BLaER1 treated with 17β-estradiol and CSF1 and Interleukin-3, amounts not matched to agents 10 nM and 100 nM (cell line): ENCODE measurements around the gene YAP1.
"Not testable (repeated sequence)": the region's sequence is repeated elsewhere in the genome, so short reads cannot be mapped to it uniquely, and the experiment has no call there.

Experiments used
- H3K27ac ChIP-seq, 11 experiments: shearing (Covaris generic); formaldehyde crosslinking; 2 replicates each; pipeline ENCODE4 v1.8.1; 2022
- H3K27me3 ChIP-seq, 11 experiments: shearing (Covaris generic); formaldehyde crosslinking; 2 replicates each; pipeline ENCODE4 v1.8.1; 2022
- H3K36me3 ChIP-seq, 11 experiments: shearing (Covaris generic); formaldehyde crosslinking; 2 replicates each; pipeline ENCODE4 v1.8.1; 2022
- H3K4me1 ChIP-seq, 10 experiments: shearing (Covaris generic); formaldehyde crosslinking; 2 replicates each; pipeline ENCODE4 v1.8.1; 2022
- H3K4me2 ChIP-seq, 11 experiments: shearing (Covaris generic); formaldehyde crosslinking; 2 replicates each; pipeline ENCODE4 v1.8.1; 2022
- H3K4me3 ChIP-seq, 10 experiments: shearing (Covaris generic); formaldehyde crosslinking; 2 replicates each; pipeline ENCODE4 v1.8.1; 2022
- H3K9ac ChIP-seq, 11 experiments: shearing (Covaris generic); formaldehyde crosslinking; 2 replicates each; pipeline ENCODE4 v1.8.1; 2022
- H3K9me3 ChIP-seq, 11 experiments: shearing (Covaris generic); formaldehyde crosslinking; replicated peaks in 1 of 11; 2 replicates each; pipeline ENCODE4 v1.8.1; 2022
- H4K20me1 ChIP-seq, 11 experiments: shearing (Covaris generic); formaldehyde crosslinking; 2 replicates each; pipeline ENCODE4 v1.8.1; 2022
- Cebpa-rat ChIP-seq, 11 experiments: shearing (Covaris generic); IDR thresholded peaks; 2 replicates each; pipeline ENCODE4 v1.8.1; 2022

Gene YAP1

DNA sequence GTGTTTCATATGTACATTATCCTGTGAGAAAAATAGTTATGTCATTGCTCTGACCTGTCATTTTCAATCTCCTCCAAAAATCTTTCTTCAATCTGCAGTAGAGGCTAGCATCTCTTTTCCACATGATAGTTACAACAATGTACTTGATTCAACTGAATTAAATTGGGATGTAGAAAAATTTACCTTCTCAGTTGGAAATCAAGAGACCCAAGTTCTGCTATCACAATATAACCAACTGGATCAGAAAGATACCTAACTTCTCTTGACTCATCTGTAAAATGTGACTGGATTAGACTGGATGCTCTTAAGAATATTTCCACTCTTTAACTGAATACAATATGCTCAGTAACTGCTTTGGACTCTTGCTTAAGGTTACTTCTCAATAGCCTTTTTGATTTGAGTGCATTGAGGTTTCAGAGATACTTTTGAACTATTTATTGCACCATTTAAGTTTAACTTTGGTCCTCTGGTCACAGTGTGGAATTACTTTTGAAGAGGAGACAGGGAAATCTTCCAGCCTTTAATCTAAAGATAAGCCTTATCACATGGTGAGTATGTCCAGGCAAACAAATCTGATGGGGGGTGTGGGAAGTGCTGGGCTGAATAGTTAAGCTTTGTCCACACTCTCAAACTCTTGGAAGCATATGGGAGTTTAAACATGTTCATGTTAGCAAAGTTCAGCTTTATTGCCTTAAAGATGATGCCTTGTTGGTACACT, 82.3 kb downstream of the YAP1 start:
- H3K9ac ChIP-seq, result no peak overlapping the region
- H3K27ac ChIP-seq, result no peak overlapping the region
- H3K4me1 ChIP-seq, result 0 out of 20 replicates have a peak, but pooled peaks cover 0 to 6% (median 0%) of the 10 kb centered on the region in 10 experiments
- H4K20me1 ChIP-seq, result no peaks in the 10 kb centered on the region
- no peak for TF ChIP-seq Cebpa-rat (IDR thresholded peaks at IDR 0.05)
- H3K4me3 ChIP-seq, result no peak overlapping the region
- 0 out of 22 replicates have a peak, but pooled peaks cover 0 to 3% (median 0%) of the 10 kb centered on the region in 11 experiments for H3K36me3 ChIP-seq
- no peak overlapping the region for H3K4me2 ChIP-seq
- H3K27me3 ChIP-seq, result no peaks in the 10 kb centered on the region
- H3K9me3 ChIP-seq, result peaks cover 0 to 17% (median 7%) of the 10 kb centered on the region in 11 experiments; a peak in 12 of 22 replicates

DNA sequence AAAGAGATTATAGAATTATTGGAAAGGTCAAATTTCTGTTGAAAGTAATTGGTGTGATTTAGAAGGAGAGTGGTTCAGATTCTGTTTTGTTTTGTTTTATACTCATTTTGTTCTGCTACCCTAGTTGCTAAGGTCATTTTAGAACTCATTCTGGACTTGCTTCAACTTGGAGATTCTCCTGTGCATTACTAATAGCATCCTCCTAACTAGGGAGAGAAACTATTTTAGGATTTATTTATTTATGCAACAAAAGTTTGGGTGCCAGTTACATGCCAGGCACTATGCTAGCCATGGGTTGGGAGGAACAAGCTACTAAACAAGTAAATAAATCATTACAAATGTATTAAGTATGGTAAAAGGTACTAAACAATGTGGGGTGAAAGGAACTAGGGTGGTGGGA, 84.0 kb downstream of the YAP1 start:
- TF ChIP-seq Cebpa-rat (IDR thresholded peaks at IDR 0.05), result no peak
- H3K27ac ChIP-seq, result no peak overlapping the region
- H3K9me3 ChIP-seq, result peaks cover 0 to 17% (median 7%) of the 10 kb centered on the region in 11 experiments; a peak in 12 of 22 replicates

DNA sequence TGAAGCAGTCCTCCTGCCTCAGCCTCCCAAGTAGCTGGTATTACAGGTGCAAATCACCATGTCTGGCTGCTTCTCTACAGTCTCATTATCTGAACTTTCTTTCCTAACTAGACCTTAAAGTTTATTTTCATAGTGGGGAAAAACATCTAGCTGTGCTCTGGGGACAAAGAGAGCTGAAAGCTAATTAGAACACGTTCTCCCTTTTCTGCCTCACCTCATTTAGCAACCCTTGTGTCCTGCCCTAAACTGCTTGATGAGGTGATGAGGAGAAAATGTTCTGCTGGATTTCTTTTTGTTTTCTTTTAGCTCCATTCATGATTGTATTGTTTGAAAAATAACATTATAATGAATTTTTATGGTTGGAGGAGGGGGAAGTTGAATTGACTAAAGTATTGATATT, 84.7 kb downstream of the YAP1 start:
- Histone ChIP-seq H3K4me3 (no peak overlapping the region), H3K9me3 (peaks cover 0 to 17% (median 7%) of the 10 kb centered on the region in 11 experiments; a peak in 12 of 22 replicates)

More for the DNA sequence above, 84.0 kb downstream of the YAP1 start:
- Histone ChIP-seq H3K4me3 (no peak overlapping the region), H3K4me2 (no peak overlapping the region), H4K20me1 (no peaks in the 10 kb centered on the region), H3K36me3 (0 out of 22 replicates have a peak, but pooled peaks cover 0 to 3% (median 0%) of the 10 kb centered on the region in 11 experiments), H3K27me3 (no peaks in the 10 kb centered on the region), H3K4me1 (no peaks in the 10 kb centered on the region), H3K9ac (no peak overlapping the region)

DNA sequence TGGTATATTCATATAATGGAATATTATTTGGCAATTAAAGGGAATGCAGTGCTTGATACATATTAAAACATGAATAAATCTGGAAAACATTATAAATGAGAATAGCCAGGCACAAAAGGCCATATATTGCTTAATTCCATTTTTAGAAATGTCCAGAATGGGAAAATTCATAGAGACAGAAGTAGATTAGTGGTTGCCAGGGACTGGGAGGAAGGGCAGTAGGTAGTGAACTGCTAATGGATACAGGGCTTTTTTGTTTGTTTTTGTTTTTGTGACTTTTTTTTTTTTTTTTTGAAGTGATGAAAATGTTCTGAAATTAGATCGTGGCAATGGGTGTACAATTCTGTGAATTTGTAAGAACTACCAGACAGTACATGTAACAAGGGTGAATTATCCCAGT, 86.1 kb downstream of the YAP1 start:
- Histone ChIP-seq H3K9ac (no peak overlapping the region), H3K27ac (no peak overlapping the region), H3K4me2 (no peak overlapping the region), H3K4me3 (no peak overlapping the region), H3K27me3 (no peaks in the 10 kb centered on the region), H4K20me1 (no peaks in the 10 kb centered on the region), H3K9me3 (peaks cover 0 to 17% (median 7%) of the 10 kb centered on the region in 11 experiments; a peak in 12 of 22 replicates), H3K36me3 (0 out of 22 replicates have a peak, but pooled peaks cover 0 to 3% (median 0%) of the 10 kb centered on the region in 11 experiments), H3K4me1 (no peaks in the 10 kb centered on the region)
- no peak for TF ChIP-seq Cebpa-rat (IDR thresholded peaks at IDR 0.05)

More for the DNA sequence above, 84.7 kb downstream of the YAP1 start:
- H3K27me3 ChIP-seq, result no peaks in the 10 kb centered on the region
- 0 out of 22 replicates have a peak, but pooled peaks cover 0 to 3% (median 0%) of the 10 kb centered on the region in 11 experiments for H3K36me3 ChIP-seq
- H3K27ac ChIP-seq, result no peak overlapping the region
- no peak overlapping the region for H3K9ac ChIP-seq
- no peak overlapping the region for H3K4me2 ChIP-seq
- H4K20me1 ChIP-seq, result no peaks in the 10 kb centered on the region
- H3K4me1 ChIP-seq, result no peaks in the 10 kb centered on the region
- TF ChIP-seq Cebpa-rat (IDR thresholded peaks at IDR 0.05), result no peak

DNA sequence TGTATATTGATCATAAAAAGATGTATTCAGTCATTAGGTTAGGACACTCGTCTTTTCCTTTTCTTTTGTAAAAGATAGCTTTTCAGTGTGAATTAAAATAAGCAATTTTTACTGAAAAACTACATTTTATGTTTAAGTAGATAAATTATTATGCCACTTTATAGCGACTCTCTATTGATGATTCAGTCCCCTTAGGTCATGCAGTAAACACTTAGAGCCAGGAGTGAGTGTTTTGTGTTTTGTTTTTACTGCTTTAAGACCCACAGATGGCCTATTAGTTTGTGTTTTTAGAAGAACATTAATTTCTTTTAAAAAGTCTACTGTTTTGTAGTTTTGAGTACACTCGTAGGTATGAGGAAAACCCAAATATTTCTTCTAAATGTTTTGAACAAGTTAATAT, 86.6 kb downstream of the YAP1 start:
- Histone ChIP-seq H3K4me3 (no peak overlapping the region), H3K9me3 (peaks cover 0 to 17% (median 7%) of the 10 kb centered on the region in 11 experiments; a peak in 12 of 22 replicates)

DNA sequence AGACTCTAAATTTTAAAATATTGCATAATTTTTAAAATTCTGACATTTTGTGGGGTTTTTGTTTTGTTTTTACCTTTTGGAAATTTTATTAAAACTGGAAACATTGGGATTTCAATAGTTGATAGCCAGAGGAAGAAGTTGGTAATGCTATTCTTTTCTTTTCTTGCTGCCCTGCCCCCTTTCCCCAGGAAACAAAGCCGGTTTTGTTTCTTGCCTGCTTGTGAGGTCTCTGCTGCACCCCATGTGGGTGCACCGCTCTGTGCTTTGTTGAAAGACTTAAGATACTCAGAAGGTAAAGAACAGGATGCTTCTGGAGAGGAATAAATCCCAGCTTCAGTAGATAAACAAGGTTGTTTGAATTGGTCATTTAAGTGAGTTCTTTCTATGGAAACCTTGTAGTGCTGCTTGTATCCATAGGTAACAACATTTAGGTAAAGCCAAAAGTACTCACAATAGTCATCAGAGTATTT, 87.5 kb downstream of the YAP1 start:
- H3K4me1 ChIP-seq, result no peaks in the 10 kb centered on the region
- no peaks in the 10 kb centered on the region for H3K27me3 ChIP-seq
- H3K27ac ChIP-seq, result no peak overlapping the region
- H3K4me3 ChIP-seq, result no peak overlapping the region
- no peaks in the 10 kb centered on the region for H4K20me1 ChIP-seq
- H3K4me2 ChIP-seq, result no peak overlapping the region
- H3K36me3 ChIP-seq, result 0 out of 22 replicates have a peak, but pooled peaks cover 0 to 3% (median 0%) of the 10 kb centered on the region in 11 experiments
- TF ChIP-seq Cebpa-rat (IDR thresholded peaks at IDR 0.05), result no peak
- no peak overlapping the region for H3K9ac ChIP-seq
- H3K9me3 ChIP-seq, result peaks cover 0 to 17% (median 7%) of the 10 kb centered on the region in 11 experiments; a peak in 12 of 22 replicates

More for the DNA sequence above, 86.6 kb downstream of the YAP1 start:
- Histone ChIP-seq H4K20me1 (no peaks in the 10 kb centered on the region), H3K27me3 (no peaks in the 10 kb centered on the region), H3K4me1 (no peaks in the 10 kb centered on the region), H3K27ac (no peak overlapping the region), H3K4me2 (no peak overlapping the region), H3K36me3 (0 out of 22 replicates have a peak, but pooled peaks cover 0 to 3% (median 0%) of the 10 kb centered on the region in 11 experiments), H3K9ac (no peak overlapping the region)
- no peak for TF ChIP-seq Cebpa-rat (IDR thresholded peaks at IDR 0.05)

DNA sequence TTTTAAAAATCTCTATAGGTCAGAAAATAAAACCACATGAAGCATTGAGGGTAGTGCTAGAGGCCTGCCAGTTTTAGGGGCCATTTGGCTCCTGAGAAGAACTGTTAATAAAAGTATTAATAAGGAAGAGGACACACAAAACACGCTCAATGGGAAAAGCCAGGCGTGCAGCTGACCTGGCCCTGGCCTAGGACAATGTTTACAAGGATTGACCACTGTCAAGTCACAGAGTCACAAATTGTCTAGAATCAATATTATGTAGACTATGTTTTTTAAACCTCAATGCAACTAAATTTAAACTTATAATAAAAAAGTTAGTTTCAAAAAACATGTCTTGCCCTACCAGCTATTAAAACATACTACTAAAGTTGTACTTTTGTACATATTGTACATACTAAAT, 89.4 kb downstream of the YAP1 start:
- no peak for TF ChIP-seq Cebpa-rat (IDR thresholded peaks at IDR 0.05)
- H3K36me3 ChIP-seq, result 0 out of 22 replicates have a peak, but pooled peaks cover 0 to 3% (median 0%) of the 10 kb centered on the region in 11 experiments

DNA sequence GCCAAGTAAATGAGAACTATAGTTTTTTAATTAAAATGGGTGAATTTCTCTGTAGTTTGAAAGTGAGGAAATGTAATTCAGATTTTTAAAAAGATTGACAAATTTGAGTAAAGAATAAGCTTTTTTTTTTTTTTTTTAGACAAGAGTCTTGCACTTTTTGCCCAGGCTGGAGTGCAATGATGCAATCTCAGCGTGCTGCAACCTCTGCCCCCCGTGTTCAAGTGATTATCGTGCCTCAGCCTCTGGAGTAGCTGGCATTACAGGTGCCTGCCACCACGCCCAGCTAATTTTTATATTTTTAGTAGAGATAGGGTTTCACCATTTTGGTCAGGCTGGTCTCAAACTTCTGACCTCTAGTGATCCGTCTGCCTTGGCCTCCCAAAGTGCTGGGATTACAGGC, 90.1 kb downstream of the YAP1 start:
- H3K4me3 ChIP-seq, H3K27ac ChIP-seq, H3K27me3 ChIP-seq, H3K4me1 ChIP-seq, H3K4me2 ChIP-seq, H4K20me1 ChIP-seq, H3K36me3 ChIP-seq, H3K9ac ChIP-seq: not testable (repeated sequence)
- H3K9me3 ChIP-seq, result peaks cover 0 to 11% (median 7%) of the 10 kb centered on the region in 11 experiments; a peak in 12 of 22 replicates

More for the DNA sequence above, 89.4 kb downstream of the YAP1 start:
- Histone ChIP-seq H3K4me1 (no peaks in the 10 kb centered on the region), H4K20me1 (no peaks in the 10 kb centered on the region), H3K4me2 (no peak overlapping the region), H3K27ac (no peak overlapping the region), H3K27me3 (no peaks in the 10 kb centered on the region), H3K9me3 (peaks cover 0 to 17% (median 7%) of the 10 kb centered on the region in 11 experiments; a peak in 12 of 22 replicates), H3K4me3 (no peak overlapping the region), H3K9ac (no peak overlapping the region)

DNA sequence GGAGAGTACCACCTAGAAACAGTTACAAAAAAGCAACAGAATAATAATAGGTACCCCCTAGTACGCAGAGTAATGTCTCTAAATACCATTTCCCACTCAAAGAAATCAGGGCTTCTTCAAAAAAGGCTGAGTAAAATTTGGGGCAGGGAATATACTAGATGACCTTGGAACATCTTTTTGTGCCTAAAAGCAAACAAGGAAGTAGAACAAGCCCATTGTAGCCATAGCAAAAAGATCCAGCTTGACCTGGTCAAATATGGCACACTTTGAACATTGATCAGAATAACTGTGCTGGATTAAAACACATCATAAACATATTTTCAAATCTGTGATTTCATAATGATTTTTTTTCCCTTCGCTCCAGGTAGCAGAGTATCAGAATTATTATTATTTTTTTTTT, 91.5 kb downstream of the YAP1 start:
- no peaks in the 10 kb centered on the region for H3K4me1 ChIP-seq
- no peak overlapping the region for H3K27ac ChIP-seq
- H4K20me1 ChIP-seq, result no peaks in the 10 kb centered on the region
- no peak overlapping the region for H3K4me3 ChIP-seq
- no peak overlapping the region for H3K4me2 ChIP-seq
- H3K9me3 ChIP-seq, result no peaks in the 10 kb centered on the region
- no peak for TF ChIP-seq Cebpa-rat (IDR thresholded peaks at IDR 0.05)
- no peaks in the 10 kb centered on the region for H3K27me3 ChIP-seq
- H3K9ac ChIP-seq, result no peak overlapping the region
- peaks cover 0 to 11% (median 0%) of the 10 kb centered on the region in 11 experiments; a peak in 4 of 22 replicates for H3K36me3 ChIP-seq
